Stimulated activated naive CD8-positive, alpha-beta T cell treated with anti-CD3 and anti-CD28 coated beads, Interleukin-15, Interleukin-2, amounts not matched to agents 100 U/mL and 50 U/mL, for 24 hours (primary cell): ENCODE data around the gene UCHL5.

ENCODE experiments used
- ATAC-seq: fragments of 150-1000 bp; cut with Tn5 transposase; one replicate; pipeline ENCODE4 v1.10.0; 2021
- DNase-seq: peaks from one replicate; pipeline ENCODE4 v3.0.0; 2021

The UCHL5 gene, protein sequence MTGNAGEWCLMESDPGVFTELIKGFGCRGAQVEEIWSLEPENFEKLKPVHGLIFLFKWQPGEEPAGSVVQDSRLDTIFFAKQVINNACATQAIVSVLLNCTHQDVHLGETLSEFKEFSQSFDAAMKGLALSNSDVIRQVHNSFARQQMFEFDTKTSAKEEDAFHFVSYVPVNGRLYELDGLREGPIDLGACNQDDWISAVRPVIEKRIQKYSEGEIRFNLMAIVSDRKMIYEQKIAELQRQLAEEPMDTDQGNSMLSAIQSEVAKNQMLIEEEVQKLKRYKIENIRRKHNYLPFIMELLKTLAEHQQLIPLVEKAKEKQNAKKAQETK

DNA sequence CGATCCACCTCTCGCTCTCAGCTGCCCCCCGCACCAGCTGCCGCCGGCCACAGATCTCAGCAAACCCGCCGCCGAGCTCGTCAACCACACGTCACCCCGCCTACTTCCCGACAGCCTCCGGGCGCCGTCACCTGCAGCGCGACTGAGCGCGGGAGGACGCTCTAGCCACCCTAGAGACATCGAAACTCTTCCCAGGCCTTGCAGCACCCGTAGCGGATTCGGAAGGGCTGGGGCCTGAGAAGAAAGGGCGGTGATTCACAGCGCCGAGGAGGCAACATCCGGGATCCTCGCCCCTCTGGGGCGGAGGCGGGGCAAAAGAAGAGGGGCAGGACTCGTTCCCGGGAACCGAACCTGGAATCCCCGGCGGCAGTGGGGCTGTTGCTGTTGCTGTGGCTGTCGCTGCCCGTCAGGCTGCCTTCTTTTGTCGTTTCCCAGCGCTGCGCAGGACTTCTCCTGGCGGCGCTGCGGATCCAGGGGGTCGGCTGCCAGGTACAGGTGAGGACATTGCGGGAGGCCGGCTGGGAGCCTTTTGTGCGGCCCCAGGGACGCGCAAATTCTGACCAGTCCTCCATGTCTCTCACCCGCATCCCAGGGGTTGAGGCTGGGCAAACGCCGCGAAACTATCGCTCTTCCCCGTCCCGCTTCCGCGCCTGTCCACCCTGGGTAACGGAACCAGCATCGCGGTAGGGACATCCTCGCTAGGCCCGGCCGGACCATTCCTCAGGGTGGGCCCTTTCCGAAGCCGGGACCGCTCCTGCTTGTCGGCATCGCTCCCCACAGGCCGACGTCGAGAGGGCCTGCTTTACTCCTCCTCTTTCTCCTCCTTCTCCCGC, at the start of gene UCHL5, which contains the start of gene RO60:
TSS of gene UCHL5 (minus strand) at position 79 of the 833 bp plus-strand sequence. CDS start 100 bp downstream, outside the sequence.
TSS of gene RO60 (plus strand) at position 331 of the 833 bp plus-strand sequence. CDS start 9,443 bp downstream, outside the sequence.
- ATAC-seq (peak; percentile 95), DNase-seq (peak; percentile 93)

DNA sequence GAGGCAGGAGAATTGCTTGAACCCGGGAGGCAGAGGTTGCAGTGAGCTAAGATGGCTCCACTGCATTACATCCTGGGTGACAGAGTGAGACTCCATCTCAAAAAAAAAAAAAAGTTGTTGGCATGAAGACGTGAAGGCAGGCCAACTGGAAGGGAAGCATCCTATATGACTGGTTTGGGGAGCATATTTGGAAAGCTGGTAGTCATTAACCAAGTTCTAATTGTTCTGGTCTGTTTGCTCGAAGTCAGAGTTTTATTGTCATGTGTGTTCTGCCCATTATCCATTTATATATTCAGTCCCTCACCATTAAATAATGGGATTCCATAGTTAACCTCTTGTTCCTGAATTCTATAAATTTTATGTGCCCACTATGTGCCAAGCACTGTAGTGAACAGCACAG, 49.3 kb upstream of the UCHL5 start:
- no peak for ATAC-seq
- DNase-seq: no peak

DNA sequence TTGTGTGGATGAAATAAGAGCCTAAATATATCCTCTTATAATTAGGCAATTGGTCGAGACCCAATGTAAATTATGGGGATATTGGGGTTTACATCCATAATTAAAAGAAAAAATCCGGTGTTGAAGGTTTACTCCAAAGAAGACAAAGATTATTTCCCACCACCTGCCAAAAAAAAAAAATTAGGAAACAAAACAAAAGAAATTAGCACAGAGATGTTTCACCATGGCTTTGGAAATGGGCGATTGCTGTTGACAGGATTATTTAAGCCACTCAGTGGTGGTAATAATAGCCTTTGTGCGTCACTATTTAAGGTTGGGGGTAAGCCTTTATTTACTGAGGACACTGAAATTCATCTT, 46.6 kb upstream of the UCHL5 start:
- DNase-seq (no peak), ATAC-seq (no peak)

DNA sequence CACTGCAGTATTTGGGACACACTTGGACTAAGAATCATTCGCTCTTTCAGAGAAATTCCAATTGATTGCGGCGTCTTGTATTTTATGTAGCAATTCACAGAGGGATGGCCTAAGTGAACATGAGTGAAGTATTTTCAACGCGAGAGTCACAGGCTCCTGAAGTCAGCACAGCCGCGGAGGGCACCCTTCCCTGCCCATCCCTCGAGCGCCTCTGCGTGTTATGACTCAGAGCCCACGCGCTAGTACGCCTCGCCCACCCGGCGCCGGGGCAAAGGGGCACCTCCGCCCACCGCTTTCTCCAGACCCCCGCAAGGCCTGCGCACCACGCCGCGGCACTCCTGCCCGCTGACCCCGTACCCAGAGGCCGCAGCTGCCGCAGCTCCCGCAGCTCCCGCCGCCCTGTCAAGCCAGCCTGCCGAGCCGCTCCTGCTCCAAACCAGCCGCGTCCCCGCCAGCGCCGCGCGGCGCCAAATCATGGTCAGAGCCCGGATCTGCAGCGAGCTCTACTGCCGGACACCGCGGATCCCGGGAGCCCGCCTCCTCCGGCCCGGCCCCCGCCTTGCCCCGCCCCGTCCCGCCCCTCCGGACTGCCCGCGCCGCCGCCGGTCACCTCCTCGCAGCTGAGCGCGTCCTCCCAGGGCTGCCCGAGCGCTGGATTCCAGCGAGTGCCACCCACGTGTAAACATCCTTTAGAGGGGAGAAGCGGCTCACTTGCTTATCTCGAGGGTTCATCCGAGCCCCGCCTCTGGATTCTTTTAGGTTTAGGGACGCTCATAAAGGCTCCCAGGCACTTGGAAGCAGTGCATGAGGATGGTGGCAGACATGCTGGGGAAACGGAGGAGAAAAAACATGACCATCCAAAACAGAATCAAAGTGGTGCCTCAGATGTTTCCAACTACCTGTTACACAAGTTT, 46.0 kb upstream of the UCHL5 start, which contains the start of gene GLRX2:
TSS of gene GLRX2 (minus strand) at position 508 of the 914 bp plus-strand sequence. CDS start at position 476, 32 bp downstream.
- ATAC-seq (peak; percentile 93), DNase-seq (peak; percentile 73)

DNA sequence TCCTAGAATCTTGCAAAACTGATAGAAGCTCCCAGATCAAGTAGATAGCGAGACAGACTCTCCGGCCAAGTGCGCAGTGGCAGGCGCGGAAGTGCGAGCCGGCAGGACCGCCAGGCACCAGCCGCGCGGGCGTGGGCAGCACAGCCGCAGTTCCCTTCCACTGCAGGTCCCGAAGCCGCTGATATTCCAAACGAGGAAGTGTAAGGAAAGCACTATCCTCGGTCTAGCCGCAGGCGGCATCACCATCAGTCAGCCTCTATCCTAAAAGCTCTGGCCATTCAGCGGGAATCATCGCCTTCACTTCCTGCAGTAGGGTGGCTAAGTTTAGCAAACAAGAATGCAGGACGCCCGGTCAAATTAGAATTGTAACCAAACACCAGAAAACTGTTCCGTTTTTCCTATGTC, 45.3 kb upstream of the UCHL5 start:
- ATAC-seq (peak; percentile 26), DNase-seq (peak; percentile 41)

DNA sequence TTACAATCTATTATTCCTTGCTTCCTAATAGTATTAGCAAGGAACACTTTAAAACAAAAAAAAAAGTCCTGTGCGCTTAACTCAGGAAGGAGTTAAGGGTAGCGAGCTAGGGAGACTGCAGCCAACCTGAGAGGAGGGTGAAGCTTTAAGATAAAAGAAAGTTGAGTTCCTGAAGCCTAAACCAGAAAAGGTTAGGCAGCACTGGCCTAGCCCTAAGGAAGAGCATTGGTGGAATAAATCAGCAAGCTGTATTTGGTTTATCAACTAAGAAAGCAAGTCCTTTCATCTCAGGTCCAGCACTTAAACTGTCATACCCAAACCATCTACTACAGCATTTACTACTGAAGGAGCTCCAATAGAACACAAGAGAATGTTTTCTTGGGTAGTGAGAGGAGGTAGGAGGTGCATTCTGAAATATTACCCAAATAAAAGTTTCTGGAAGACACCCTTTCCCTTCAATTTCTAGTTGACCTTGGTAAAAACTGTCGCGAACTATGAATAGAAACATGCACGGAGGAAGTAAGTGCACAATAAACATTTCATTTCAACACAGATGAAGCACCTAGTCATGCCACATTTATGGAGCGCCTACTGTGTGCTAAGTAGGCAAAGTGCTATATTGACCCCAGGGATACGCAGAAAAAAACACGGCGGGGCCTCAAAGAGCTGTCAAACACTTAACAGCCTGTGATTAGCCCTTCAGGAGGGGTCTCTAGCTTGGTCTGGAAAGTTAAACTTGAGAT, 44.8 kb upstream of the UCHL5 start:
- DNase-seq (no peak), ATAC-seq (no peak)

DNA sequence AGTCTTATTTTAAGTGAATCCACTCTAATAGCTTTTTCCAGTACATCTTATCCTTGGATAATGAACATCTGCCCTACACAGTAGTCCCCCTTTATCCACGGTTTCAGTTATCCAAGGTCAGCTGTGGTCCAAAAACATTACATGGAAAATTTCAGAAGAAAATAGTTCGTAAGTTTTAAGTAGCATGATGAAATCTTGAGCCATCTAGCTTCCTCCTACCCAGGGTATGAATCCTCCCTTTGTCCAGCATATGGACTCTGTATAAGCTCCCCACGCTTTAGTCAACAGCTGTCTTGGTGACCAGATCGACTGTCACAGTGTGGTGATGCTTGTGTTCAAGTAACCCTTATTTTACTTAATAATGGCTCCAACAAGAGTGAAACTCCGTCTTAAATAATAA, 43.5 kb upstream of the UCHL5 start:
- ATAC-seq: no peak
- DNase-seq: no peak

DNA sequence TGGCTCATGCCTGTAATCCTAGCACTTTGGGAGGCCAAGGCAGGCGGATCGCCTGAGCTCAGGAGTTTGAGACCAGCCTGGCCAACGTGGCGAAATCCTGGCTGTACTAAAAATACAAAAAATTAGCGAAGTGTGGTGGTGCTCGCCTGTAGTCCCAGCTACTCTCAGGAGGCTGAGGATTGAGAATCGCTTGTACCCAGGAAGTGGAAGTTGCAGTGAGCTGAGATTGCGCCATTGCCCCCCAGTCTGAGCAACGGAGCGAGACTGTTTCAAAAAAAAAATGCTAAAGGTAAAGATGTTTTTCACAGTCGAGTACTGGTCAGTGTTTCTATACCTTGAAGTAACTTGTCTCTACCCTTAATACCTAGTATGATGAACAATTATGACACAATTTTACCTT, 35.0 kb upstream of the UCHL5 start:
- no peak for DNase-seq

DNA sequence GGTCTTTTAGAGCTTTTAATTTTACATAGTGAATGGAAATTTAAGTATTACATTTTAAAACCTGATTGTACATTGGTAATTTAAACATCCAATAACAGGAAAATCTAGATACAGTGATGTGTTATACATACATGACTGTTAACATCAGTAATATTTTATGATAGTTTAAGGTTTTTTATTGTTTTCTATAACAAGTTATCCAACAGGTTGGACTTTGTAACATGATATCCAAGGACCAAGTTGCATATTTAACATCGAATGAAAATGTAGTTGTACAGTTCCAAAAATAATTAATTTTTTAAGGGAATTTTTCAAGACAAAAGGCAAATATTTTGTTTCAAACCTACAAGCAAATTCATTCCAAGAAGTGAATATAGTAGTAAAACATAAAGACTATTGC, 31.7 kb upstream of the UCHL5 start:
- ATAC-seq (no peak), DNase-seq (no peak)

More for the DNA sequence above, 35.0 kb upstream of the UCHL5 start:
- ATAC-seq: no peak

DNA sequence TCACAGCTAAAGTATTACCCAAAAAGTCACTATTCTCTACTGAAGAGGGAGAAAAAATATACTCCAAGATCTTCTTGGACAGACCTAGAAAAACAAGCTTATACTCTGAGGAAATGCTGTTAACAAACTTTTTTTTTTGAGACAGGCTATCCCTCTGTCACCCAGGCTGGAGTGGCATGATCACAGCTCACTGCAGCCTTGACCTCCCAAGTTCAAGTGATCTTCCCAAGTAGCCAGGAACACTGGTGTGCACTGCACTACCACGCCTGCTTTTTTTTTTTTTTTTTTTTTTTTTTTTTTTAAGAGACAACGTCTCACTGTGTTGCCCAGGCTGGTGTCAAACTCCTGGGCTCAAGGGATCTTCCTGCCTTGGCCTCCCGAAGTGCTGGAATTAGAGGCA, 28.7 kb upstream of the UCHL5 start:
- DNase-seq: no peak
- ATAC-seq: no peak

DNA sequence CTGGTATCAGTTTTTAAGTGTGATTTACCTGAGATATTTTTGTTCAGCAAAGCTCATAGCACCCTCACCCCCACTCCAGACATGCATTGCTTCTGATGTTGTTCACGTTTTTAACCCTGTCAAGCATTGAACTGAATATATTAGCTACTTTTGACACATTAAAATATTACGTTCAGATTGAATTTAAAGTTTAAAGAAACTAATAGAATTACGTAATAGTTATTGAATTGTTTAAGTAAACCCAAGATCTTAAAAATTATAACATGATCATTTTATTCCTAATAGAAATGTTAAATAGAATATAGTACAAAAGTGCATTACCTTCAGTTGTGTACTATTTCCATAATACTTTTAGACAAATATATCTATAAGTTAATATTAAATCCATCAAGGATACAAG, 27.2 kb upstream of the UCHL5 start:
- no peak for DNase-seq
- ATAC-seq: no peak

DNA sequence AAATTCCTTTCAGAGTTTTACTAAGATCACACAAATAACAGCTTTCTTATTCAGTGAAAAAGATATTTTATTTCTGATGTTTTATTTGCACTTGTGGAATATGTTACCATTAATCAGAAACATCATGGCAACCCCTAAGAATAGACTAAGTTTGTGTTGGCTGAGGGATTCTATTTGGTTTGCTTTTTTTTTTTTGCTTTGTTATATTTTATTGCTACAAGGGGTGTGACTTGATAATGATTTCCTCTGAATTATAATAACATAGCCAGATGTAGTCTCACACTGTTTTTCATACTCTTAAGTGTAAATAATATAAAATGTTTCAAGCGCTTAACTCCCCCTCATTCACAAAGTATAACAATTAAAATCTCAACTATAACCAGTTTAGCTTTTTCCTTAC, 26.1 kb upstream of the UCHL5 start:
- ATAC-seq (no peak), DNase-seq (no peak)

DNA sequence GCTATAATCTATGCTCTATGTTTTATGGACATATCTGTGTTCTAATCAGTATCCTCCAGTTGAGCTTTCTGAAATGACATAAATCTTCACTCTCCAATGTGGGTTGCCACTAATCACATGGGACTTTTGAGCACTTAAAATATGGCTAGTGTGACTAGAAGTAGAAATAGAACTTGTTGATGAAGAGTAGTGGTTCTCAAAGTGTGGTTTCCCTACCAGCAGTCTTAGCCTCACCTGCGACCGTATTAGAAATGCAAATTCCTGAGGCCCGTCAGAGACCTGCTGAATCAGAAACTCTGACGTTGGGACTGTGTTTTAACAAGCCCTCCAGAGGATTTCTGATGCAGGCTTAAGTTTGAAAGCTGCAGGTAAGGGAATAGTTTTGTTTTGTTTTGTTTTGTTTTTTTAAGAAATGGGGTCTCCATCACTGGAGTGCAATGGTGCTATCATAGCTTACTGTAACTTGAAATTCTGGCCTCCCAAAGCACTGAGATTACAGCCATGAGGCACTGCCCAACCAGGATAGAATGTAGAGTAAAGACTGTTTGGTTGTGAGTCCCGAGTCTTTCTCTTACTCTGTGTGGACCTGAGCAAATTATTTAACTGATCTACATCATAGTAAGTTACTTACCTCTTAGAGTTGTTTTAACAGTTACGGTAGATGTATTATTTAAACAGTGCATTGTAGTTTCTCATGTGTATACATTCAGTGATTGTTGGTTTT, 24.4 kb upstream of the UCHL5 start:
- ATAC-seq (no peak), DNase-seq (no peak)

DNA sequence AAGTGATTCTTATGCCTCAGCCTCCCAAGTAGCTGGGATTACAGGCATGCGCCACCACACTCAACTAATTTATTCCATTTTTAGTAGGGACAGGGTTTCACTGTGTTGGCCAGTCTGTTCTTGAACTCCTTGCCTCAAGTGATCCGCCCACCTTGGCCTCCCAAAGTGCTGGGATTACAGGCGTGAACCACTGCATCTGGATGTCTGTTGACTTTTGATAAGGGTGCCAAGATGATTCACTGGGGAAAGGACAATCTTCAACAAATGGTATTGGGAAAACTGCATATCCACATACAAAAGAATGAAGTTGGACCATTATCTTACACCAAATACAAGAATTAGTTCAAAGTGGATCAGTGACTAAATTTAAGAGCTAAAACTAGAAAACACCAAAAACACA, 20.0 kb upstream of the UCHL5 start:
- DNase-seq (no peak), ATAC-seq (no peak)

DNA sequence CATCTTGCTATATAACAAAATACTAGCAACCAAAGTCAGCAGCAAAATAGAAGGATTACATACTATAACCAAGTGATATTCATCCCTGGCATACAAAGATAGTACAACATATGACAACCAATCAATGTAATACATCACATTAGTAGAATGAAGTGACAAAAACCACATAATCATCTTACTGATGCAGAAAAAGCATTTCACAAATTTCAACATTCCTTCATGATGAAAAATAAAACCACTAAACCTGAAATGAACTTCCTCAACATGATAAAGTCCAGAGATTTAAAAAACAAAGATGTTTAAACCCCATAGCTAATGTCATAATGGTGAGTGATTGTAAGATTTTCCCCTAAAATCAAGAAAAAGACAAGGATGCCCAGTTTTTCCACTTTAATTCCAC, 18.8 kb upstream of the UCHL5 start:
- DNase-seq (no peak), ATAC-seq (no peak)

DNA sequence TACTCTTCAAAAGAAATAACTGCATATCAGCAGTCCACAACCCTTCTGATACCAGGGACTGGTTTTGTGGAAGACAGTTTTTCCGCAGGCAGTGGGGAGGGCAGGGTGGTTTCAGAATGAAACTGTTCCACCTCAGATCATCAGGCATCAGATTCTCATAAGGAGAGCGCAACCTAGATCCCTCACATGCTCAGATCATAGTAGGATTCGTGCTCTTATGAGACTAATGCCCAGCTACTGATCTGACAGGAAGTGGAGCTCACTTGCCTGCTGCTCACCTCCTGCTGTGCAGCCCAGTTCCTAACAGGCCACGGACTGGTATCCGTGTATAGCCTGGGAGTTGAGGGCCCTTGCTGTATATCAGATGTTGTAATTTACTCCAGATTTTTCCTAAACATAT, 11.8 kb upstream of the UCHL5 start:
- ATAC-seq (peak; percentile 71), DNase-seq (no peak)

DNA sequence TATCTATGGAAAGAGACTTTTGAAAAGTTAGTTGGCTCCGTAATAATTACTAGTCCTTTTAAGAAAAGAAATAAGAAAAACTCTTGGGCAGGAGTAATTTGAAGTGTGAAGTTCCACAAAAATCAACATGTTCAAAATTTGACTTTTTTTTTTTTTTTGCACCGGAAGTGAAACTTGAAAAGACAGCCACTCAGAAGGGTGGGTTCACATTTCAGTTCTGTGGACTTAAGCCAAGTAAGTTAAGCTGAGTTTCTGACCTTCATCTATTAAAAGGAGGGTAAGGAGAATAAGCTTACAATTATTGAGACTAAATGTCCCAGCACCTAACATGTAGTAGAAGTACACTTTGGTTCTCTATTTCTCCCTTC, 11.2 kb upstream of the UCHL5 start:
- no peak for DNase-seq

DNA sequence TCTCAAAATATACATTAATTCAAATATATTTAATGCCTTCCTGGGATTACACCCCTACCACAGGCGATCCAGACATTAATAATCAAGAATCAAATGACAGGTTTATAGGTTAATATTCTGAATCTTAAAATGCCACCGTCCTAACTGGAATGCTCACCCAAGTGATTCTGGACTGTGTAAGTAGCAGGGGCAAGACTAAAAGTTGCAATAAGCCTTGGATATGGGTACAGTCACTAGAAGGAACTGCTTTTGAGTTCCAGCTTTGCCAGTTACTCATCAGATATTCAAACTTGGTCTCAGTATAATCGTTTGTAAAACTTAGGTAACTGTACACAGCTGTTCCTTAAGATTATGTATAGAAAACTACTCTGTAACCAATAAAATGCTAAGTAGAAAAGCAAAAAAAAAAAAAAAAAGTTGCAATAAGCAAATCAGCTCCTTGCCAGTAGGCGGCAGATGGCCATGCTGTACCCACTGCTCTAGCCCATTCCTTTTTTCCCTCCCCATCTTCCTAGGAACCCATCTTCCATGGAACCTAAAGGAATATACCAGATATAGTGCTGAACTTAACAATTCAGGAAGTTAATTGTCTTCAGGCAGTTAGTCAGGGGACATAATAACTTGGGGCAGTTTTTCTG, 10.7 kb upstream of the UCHL5 start:
- ATAC-seq (no peak), DNase-seq (no peak)

More for the DNA sequence above, 11.2 kb upstream of the UCHL5 start:
- ATAC-seq: no peak

DNA sequence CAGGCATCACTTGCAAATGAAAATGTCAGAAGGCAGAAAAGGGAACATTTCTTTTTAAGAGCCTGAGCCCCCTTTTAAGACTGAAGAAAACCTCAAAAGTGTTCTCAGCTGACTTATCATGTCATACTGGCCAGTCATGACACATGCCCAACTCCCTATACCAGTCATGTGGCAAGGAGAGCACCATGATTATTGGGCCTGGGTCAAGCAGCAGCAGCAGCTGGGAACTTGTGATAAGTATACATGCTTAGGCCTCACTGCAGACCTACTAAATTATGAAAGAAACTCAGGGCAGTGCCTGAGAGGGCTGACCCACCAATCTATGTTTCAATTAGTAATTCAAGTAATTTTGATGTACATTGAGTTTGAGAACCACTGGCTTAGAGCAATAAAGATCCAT, 8.9 kb upstream of the UCHL5 start:
- ATAC-seq (no peak), DNase-seq (no peak)

DNA sequence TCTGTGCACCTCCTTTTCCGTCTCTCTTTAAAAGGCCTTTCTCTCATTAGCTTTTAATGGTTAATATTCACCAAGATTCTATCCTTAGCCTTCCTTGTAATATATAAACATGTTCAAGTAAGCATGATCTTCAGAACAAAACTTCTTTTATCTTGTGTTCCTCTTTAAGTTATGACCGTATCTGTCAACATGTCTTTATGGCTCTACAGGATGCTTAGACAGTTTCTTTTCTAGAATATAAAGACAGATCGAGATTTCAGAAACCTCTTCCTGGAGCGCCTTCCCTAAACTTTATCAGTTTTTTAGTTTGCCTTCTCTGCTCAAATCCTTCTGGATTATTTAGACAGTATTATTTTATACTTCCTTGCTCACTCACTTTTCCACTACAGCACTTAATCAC, 7.4 kb upstream of the UCHL5 start:
- no peak for DNase-seq
- ATAC-seq: no peak
